HG02571 (cell line): Measurements from ENCODE around the gene CSAD.

Experiments
- ATAC-seq: cut with Tn5 transposase; IDR thresholded peaks from one replicate; pipeline ENCODE4 v1.9.1; 2021; ENCODE audit warnings: mild to moderate bottlenecking, moderate library complexity; ENCODE audit not compliant: unreplicated experiment

Gene CSAD

GRCh38 chr12:53159195-53159839, 21.4 kb downstream of the CSAD start:
- ATAC-seq: no peak

- no peak for ATAC-seq
Observed at GRCh38 chr12:53152390-53152789, 28.3 kb downstream of the CSAD start.

- ATAC-seq: no peak
Observed at GRCh38 chr12:53151039-53151438, 29.7 kb downstream of the CSAD start.

GRCh38 chr12:53147653-53148052, 33.1 kb downstream of the CSAD start:
- no peak for ATAC-seq

- ATAC-seq: no peak
Observed at GRCh38 chr12:53147181-53147580, 33.5 kb downstream of the CSAD start.

- no peak for ATAC-seq
Observed at GRCh38 chr12:53145383-53146260, 35.1 kb downstream of the CSAD start.

GRCh38 chr12:53143355-53143754, 37.4 kb downstream of the CSAD start:
- ATAC-seq: no peak

GRCh38 chr12:53133722-53134121, 47.0 kb downstream of the CSAD start:
- ATAC-seq: no peak

- no peak for ATAC-seq
Observed at GRCh38 chr12:53131844-53132243, 48.9 kb downstream of the CSAD start.

GRCh38 chr12:53128780-53129569, 51.8 kb downstream of the CSAD start:
- no peak for ATAC-seq

- no peak for ATAC-seq
Observed at GRCh38 chr12:53127169-53127568, 53.6 kb downstream of the CSAD start.

GRCh38 chr12:53124352-53124723, 56.4 kb downstream of the CSAD start:
- no peak for ATAC-seq

GRCh38 chr12:53123578-53124351, 57.0 kb downstream of the CSAD start:
- ATAC-seq: no peak

GRCh38 chr12:53122961-53123468, 57.7 kb downstream of the CSAD start:
- ATAC-seq: no peak

- no peak for ATAC-seq
Observed at GRCh38 chr12:53120685-53121525, 59.8 kb downstream of the CSAD start.

GRCh38 chr12:53118751-53119300, 61.9 kb downstream of the CSAD start:
- no peak for ATAC-seq

- no peak for ATAC-seq
Observed at GRCh38 chr12:53115891-53116648, 64.7 kb downstream of the CSAD start.

- no peak for ATAC-seq
Observed at GRCh38 chr12:53115112-53115890, 65.4 kb downstream of the CSAD start.
